Ishikawa (cell line): ENCODE data around the gene KRTAP13-3.

Source experiments
- CEBPB ChIP-seq: IDR thresholded peaks from 2 replicates; pipeline ENCODE4 v1.6.1; 2012
- CREB1 ChIP-seq: IDR thresholded peaks from 2 replicates; pipeline ENCODE4 v1.6.1; 2012; ENCODE audit warnings: low read depth
- EGR1 ChIP-seq: IDR thresholded peaks from 2 replicates; pipeline ENCODE4 v1.6.1; 2012
- EP300 ChIP-seq: IDR thresholded peaks from 2 replicates; pipeline ENCODE4 v1.6.1; 2012; ENCODE audit warnings: borderline replicate concordance
- FOXM1 ChIP-seq: IDR thresholded peaks from 2 replicates; pipeline ENCODE4 v1.6.1; 2012; ENCODE audit warnings: low read depth, borderline replicate concordance
- NFIC ChIP-seq: IDR thresholded peaks from 2 replicates; pipeline ENCODE4 v1.6.1; 2012
- RAD21 ChIP-seq: IDR thresholded peaks from 2 replicates; pipeline ENCODE4 v1.6.1; 2012; ENCODE audit warnings: low read depth
- TAF1 ChIP-seq: IDR thresholded peaks from 2 replicates; pipeline ENCODE4 v1.6.1; 2012; ENCODE audit warnings: low read depth, mild to moderate bottlenecking
- TCF12 ChIP-seq: IDR thresholded peaks from 2 replicates; pipeline ENCODE4 v1.6.1; 2012; ENCODE audit warnings: low read depth
- TEAD4 ChIP-seq: IDR thresholded peaks from 2 replicates; pipeline ENCODE4 v1.6.1; 2012
- YY1 ChIP-seq: IDR thresholded peaks from 2 replicates; pipeline ENCODE4 v1.6.1; 2012; ENCODE audit warnings: low read depth
- ZBTB7A ChIP-seq: IDR thresholded peaks from 2 replicates; pipeline ENCODE4 v1.6.1; 2012; ENCODE audit warnings: low read depth
- TF ChIP-seq, protein P1 (sequence below): IDR thresholded peaks from 2 replicates; pipeline ENCODE4 v1.6.1; 2012
- TF ChIP-seq, protein P2 (sequence below): IDR thresholded peaks from 2 replicates; pipeline ENCODE4 v1.6.1; 2012
- TF ChIP-seq, protein P3 (sequence below): IDR thresholded peaks from 2 replicates; pipeline ENCODE4 v1.6.1; 2012; ENCODE audit warnings: low read depth, mild to moderate bottlenecking

KRTAP13-3 gene

DNA sequence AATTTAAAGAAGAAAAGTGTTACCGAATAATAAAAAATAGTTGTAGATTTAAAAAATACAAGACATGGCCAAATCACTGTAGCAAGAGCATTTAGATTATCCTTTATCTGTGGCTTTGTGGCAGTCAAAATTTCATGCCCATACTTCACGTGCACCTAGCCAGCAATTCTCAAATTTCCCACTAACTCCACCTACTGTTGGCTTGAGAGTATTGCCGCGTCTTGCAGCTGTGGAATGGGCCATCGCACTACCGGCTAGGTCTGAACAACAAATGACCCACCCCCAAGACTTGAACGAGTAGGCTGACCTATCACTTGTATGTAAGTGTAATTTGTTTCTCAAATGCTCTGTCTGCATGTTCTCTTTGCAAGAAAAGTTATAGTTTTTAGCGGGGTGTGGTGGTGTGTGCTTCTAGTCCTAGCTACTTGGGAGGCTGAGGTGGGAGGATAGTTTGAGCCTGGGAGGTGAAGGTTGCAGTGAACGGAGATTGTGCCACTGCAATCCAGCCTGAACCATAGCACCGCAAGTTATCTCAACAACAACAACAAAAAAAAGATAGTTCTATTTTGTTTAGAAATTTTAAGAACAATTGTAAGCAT lies 8.4 kb upstream of the KRTAP13-3 start:
- TF ChIP-seq NFIC (no peak), CREB1 (no peak), YY1 (no peak), ZBTB7A (no peak), CEBPB (no peak)

DNA sequence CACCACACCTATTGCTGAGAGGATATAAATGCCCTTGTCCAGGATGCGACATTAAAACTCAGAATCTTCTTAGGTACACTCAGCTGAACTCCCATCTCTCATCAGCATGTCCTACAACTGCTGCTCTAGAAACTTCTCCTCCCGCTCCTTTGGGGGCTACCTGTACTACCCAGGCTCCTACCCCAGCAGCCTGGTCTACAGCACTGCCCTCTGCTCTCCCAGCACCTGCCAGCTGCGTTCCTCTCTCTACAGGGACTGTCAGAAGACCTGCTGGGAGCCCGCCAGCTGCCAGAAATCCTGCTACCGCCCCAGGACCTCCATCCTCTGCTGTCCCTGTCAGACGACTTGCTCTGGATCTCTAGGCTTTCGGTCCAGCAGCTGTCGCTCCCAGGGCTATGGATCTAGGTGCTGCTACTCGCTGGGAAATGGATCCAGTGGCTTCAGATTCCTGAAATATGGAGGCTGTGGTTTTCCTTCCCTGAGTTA lies 4.5 kb upstream of the KRTAP13-3 start, which contains the start of gene KRTAP13-4:
Gene KRTAP13-4 (plus strand): TSS at position 51 of the 486 bp plus-strand sequence. CDS start 56 bp downstream, at position 107.
- TF ChIP-seq, protein P1, sequence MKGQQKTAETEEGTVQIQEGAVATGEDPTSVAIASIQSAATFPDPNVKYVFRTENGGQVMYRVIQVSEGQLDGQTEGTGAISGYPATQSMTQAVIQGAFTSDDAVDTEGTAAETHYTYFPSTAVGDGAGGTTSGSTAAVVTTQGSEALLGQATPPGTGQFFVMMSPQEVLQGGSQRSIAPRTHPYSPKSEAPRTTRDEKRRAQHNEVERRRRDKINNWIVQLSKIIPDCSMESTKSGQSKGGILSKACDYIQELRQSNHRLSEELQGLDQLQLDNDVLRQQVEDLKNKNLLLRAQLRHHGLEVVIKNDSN = no peak
- TF ChIP-seq TAF1 (no peak), ZBTB7A (no peak), EP300 (no peak), RAD21 (no peak), CREB1 (no peak), CEBPB (no peak), YY1 (no peak), NFIC (no peak), TCF12 (no peak), TEAD4 (no peak), FOXM1 (no peak), EGR1 (no peak)

DNA sequence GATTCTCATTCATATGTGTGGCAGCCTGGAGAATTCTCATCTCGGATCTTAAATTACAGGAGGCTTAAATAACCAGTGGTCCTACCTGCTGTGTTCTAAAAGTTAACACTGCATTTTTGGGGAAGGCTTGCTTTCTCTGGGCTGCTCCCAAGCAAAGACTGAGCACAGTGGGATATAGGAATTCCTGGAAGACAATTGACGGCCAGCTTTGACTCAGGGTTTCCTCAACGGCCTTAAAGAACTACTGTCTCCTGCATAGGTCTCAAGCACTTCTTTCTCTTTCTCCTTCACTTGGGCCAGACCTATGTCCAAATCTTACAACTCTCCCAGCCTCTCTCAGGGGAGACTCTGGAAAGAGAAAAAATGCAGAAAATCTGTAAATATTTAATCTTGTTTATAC lies 1.0 kb upstream of the KRTAP13-3 start:
- TF ChIP-seq TEAD4 = no peak
- no peak for TF ChIP-seq YY1
- no peak for TF ChIP-seq TAF1
- TF ChIP-seq EGR1 = no peak
- TF ChIP-seq, protein P2, sequence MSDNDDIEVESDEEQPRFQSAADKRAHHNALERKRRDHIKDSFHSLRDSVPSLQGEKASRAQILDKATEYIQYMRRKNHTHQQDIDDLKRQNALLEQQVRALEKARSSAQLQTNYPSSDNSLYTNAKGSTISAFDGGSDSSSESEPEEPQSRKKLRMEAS = no peak
- TF ChIP-seq, protein P1 = no peak
- TF ChIP-seq CEBPB = no peak
- no peak for TF ChIP-seq NFIC
- TF ChIP-seq CREB1 = no peak
- TF ChIP-seq, protein P3, sequence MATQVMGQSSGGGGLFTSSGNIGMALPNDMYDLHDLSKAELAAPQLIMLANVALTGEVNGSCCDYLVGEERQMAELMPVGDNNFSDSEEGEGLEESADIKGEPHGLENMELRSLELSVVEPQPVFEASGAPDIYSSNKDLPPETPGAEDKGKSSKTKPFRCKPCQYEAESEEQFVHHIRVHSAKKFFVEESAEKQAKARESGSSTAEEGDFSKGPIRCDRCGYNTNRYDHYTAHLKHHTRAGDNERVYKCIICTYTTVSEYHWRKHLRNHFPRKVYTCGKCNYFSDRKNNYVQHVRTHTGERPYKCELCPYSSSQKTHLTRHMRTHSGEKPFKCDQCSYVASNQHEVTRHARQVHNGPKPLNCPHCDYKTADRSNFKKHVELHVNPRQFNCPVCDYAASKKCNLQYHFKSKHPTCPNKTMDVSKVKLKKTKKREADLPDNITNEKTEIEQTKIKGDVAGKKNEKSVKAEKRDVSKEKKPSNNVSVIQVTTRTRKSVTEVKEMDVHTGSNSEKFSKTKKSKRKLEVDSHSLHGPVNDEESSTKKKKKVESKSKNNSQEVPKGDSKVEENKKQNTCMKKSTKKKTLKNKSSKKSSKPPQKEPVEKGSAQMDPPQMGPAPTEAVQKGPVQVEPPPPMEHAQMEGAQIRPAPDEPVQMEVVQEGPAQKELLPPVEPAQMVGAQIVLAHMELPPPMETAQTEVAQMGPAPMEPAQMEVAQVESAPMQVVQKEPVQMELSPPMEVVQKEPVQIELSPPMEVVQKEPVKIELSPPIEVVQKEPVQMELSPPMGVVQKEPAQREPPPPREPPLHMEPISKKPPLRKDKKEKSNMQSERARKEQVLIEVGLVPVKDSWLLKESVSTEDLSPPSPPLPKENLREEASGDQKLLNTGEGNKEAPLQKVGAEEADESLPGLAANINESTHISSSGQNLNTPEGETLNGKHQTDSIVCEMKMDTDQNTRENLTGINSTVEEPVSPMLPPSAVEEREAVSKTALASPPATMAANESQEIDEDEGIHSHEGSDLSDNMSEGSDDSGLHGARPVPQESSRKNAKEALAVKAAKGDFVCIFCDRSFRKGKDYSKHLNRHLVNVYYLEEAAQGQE = no peak
- TF ChIP-seq EP300 = no peak
- no peak for TF ChIP-seq FOXM1
- TF ChIP-seq RAD21 = no peak

DNA sequence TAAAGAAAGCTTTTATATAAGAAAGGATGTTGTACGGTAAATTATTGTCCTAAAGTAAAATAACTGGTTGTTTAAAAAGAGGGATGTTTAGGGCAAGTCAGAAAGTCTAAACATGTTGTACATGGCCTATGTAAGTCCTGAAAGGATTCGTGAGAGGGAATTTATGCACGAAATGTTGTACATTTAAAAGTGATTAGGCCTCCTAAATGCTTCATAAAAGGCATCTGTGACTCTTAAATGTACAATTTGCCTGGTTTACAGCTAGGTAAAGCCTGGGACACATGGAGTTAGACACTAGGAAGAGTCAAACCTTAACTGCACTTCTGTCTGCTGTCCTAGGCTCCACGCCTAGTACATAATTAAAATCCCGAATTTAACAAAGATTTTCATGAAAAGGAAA lies 9.7 kb downstream of the KRTAP13-3 start:
- TF ChIP-seq NFIC = no peak
- TF ChIP-seq EGR1 = no peak
- TF ChIP-seq TEAD4 = no peak
- TF ChIP-seq CREB1 = no peak
- TF ChIP-seq, protein P3 = no peak
- TF ChIP-seq, protein P2 = no peak

DNA sequence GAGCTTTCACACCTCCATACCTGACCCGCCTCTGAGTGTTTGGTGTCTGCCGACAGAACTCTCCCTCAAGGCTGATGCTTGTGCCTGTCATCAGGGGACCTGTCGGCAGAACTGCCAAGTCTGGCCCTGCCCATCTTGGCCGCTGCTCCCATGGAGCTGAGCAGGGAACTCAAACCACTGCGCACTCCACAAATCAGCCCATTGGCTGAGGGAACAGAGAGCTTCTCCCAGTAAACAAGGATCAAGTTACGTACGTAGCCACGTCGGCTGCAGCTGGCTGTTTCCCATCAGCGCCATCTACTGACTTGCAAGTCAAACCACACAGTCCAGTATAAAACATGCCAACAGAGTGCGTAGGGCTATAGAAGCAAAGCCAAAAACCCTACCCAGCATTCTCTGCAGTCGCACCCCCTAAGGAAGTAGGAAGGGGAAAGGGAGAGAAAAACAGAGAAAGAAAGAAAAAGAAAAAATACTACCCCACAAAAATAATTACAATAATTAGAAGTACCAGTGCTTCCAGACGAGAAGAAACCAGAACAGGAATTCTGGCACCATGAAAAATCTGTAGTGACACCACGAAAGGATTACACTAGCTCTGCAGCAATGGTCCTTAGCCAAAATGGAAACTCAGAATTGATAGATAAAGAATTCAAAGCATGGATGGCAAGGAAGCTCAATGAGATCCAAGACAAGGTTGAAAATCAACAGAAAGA lies 16.8 kb downstream of the KRTAP13-3 start:
- peak; percentile 12; the same call in 1 of the 2 replicates for TF ChIP-seq RAD21
- TF ChIP-seq, protein P1 = no peak
- TF ChIP-seq ZBTB7A = no peak
- no peak for TF ChIP-seq YY1
- TF ChIP-seq CEBPB = no peak

DNA sequence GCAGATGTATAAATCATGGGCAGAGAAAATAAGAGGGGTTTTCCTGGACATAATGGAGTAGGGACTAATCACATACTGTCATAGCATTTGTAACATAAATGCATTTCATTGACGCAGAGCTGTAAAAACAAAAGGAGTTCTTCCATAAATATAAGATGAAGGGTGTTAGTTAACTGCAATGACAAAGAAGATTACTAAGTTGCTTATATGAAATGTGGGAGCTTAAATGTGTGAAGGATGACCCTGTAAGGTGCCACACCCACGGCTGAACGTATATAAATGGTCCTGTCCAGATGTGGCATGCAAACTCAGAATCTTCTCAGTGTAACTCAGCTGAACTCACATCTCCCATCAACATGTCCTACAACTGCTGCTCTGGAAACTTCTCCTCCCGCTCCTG lies 30.0 kb downstream of the KRTAP13-3 start, which contains the start of gene KRTAP13-1:
Gene KRTAP13-1 (plus strand): TSS at position 301 of the 400 bp plus-strand sequence. CDS start 56 bp downstream, at position 357.
- TF ChIP-seq YY1 (no peak), EGR1 (no peak), TAF1 (no peak), CEBPB (no peak), FOXM1 (no peak)
